BJ (cell line): ENCODE results near the gene PIBF1. TPM values are rescaled to one million over a fixed set of nuclear protein-coding genes. Genes with fewer than 3 reads are reported as not detected.

ENCODE experiments used
- CTCF ChIA-PET: fragments of 350-600 bp; formaldehyde crosslinking; extraction: SDS; loops from one replicate; lab custom pipeline; 2021; ENCODE audit warnings: antibody characterized with exemption, inconsistent platforms; lab: Yijun Ruan, JAX
- POLR2A ChIA-PET: fragments of 300-600 bp; sonication (Branson Sonifier 250); formaldehyde crosslinking; extraction: SDS; loops from one replicate; lab custom pipeline; 2021; ENCODE audit warnings: antibody characterized with exemption; lab: Charles Lee
- DNase-seq: peaks from one replicate; pipeline ENCODE4 v3.0.0-alpha.2; 2011; ENCODE audit warnings: low read depth
- H3K27me3 ChIP-seq: 2 replicates; pipeline ENCODE4 v1.6.0; 2011; ENCODE audit warnings: low read length; ENCODE audit not compliant: control insufficient read depth, insufficient read depth
- H3K36me3 ChIP-seq: 2 replicates; pipeline ENCODE4 v1.5.1; 2011; ENCODE audit warnings: low read length; ENCODE audit not compliant: control insufficient read depth, insufficient read depth
- H3K4me3 ChIP-seq: 2 replicates; pipeline ENCODE4 v1.5.1; 2011; ENCODE audit warnings: low read depth, mild to moderate bottlenecking, control low read depth, low read length
- CTCF ChIP-seq: IDR thresholded peaks from 2 replicates; pipeline ENCODE4 v1.5.1; 2011; ENCODE audit warnings: low read depth, mild to moderate bottlenecking, control low read depth, inconsistent platforms, low read length, moderate library complexity; ENCODE audit not compliant: insufficient read depth
- polyA plus RNA-seq: library from polyadenylated mRNA; depleted of rRNA; stranded (reverse); fragments of >200 nt; gene quantifications from 2 replicates; pipeline ENCODE4 v1.2.3, GENCODE V29; 2011

The PIBF1 gene
- polyA plus RNA-seq, 1 experiment, result 1.7 TPM

GRCh38 chr13:72884101-72884500 is 102.2 kb downstream of the PIBF1 start:
- no peaks in the 10 kb centered on the region for H3K27me3 ChIP-seq
- no peaks in the 10 kb centered on the region for H3K36me3 ChIP-seq
- DNase-seq, result no peak
- ChIA-PET POLR2A (no interaction called here), CTCF (interaction anchor here (1.0 kb wide), 1 partner anchor 13 kb away, joined by 3 read pairs; no protein-coding TSS in a partner anchor)
- no peak overlapping the region for H3K4me3 ChIP-seq
- TF ChIP-seq CTCF, result no peak

- ChIA-PET POLR2A (no interaction called here), CTCF (no interaction called here)
- no peak overlapping the region for H3K4me3 ChIP-seq
- no peaks in the 10 kb centered on the region for H3K27me3 ChIP-seq
- TF ChIP-seq CTCF, result no peak
- DNase-seq, result no peak
- no peaks in the 10 kb centered on the region for H3K36me3 ChIP-seq
These were observed 104.5 kb downstream of the PIBF1 start for GRCh38 chr13:72886272-72887067.

- no peak overlapping the region for H3K4me3 ChIP-seq
- no peak for TF ChIP-seq CTCF
- no peak for DNase-seq
- ChIA-PET POLR2A (no interaction called here), CTCF (interaction anchor here (0.6 to 0.8 kb wide), 2 partner anchors 13 to 16 kb away, joined by 3 to 4 read pairs; no protein-coding TSS in a partner anchor)
- H3K36me3 ChIP-seq, result no peaks in the 10 kb centered on the region
- H3K27me3 ChIP-seq, result no peaks in the 10 kb centered on the region
These were observed 107.6 kb downstream of the PIBF1 start for GRCh38 chr13:72889495-72889894.

GRCh38 chr13:72890546-72890945 is 108.6 kb downstream of the PIBF1 start:
- ChIA-PET POLR2A (no interaction called here), CTCF (no interaction called here)
- H3K36me3 ChIP-seq, result no peaks in the 10 kb centered on the region
- no peak overlapping the region for H3K4me3 ChIP-seq
- no peaks in the 10 kb centered on the region for H3K27me3 ChIP-seq
- DNase-seq, result no peak
- TF ChIP-seq CTCF, result no peak

GRCh38 chr13:72891423-72891822 is 109.5 kb downstream of the PIBF1 start:
- Histone ChIP-seq H3K36me3 (peaks cover 3% of the 10 kb centered on the region; the same call in 1 of the 2 replicates), H3K4me3 (no peak overlapping the region), H3K27me3 (no peaks in the 10 kb centered on the region)
- TF ChIP-seq CTCF, result no peak
- DNase-seq, result no peak
- ChIA-PET CTCF (no interaction called here), POLR2A (no interaction called here)
